Liver (tissue), 9 donors: Measurements from ENCODE around the gene CDHR5. TPM values are rescaled to one million over a fixed set of nuclear protein-coding genes. Genes with fewer than 3 reads are reported as not detected.

ENCODE experiments used
- DNase-seq: peaks from one replicate; pipeline ENCODE4 v3.0.0-alpha.2; 2017; ENCODE audit warnings: low spot score
- H3K27ac ChIP-seq, 2 donors: one replicate each; pipeline ENCODE4 v1.7.0; 2013; ENCODE audit warnings: inconsistent platforms in 2 of 2, low read length in 2 of 2, control low read depth in 1 of 2, low read depth in 1 of 2, mild to moderate bottlenecking in 1 of 2
- H3K27me3 ChIP-seq, 4 donors: one replicate each; pipeline versions ENCODE4 v1.6.1 to v1.7.0; 2013; ENCODE audit warnings: low read length in 3 of 4, inconsistent platforms in 1 of 4, mild to moderate bottlenecking in 1 of 4, moderate library complexity in 1 of 4; ENCODE audit not compliant: control insufficient read depth in 4 of 4, insufficient read depth in 4 of 4
- H3K36me3 ChIP-seq, 4 donors: one replicate each; pipeline versions ENCODE4 v1.6.1 to v1.7.0; 2013; ENCODE audit warnings: low read length in 3 of 4, mild to moderate bottlenecking in 3 of 4, low read depth in 1 of 4, moderate library complexity in 1 of 4; ENCODE audit not compliant: control insufficient read depth in 4 of 4, insufficient read depth in 3 of 4
- H3K4me1 ChIP-seq, 4 donors: one replicate each; pipeline versions ENCODE4 v1.6.1 to v1.7.0; 2013; ENCODE audit warnings: low read length in 3 of 4, mild to moderate bottlenecking in 3 of 4, moderate library complexity in 1 of 4; ENCODE audit not compliant: control insufficient read depth in 4 of 4, insufficient read depth in 4 of 4
- H3K4me3 ChIP-seq, 3 donors: one replicate each; pipeline versions ENCODE4 v1.6.1 to v1.7.0; 2013; ENCODE audit warnings: low read length in 3 of 3, control low read depth in 1 of 3, low read depth in 1 of 3, mild to moderate bottlenecking in 1 of 3
- H3K9ac ChIP-seq, 2 donors: one replicate each; pipeline ENCODE4 v1.7.0; 2013; ENCODE audit warnings: low read length in 2 of 2, mild to moderate bottlenecking in 2 of 2, moderate library complexity in 2 of 2, control low read depth in 1 of 2, low read depth in 1 of 2
- H3K9me3 ChIP-seq, 4 donors: one replicate each; pipeline versions ENCODE4 v1.6.1 to v1.7.0; 2013; ENCODE audit warnings: low read length in 3 of 4; ENCODE audit not compliant: control insufficient read depth in 4 of 4
- ATF3 ChIP-seq: IDR thresholded peaks from 2 replicates; pipeline ENCODE4 v1.6.1; 2016; ENCODE audit warnings: antibody characterized with exemption
- CTCF ChIP-seq: fragments of 150-350 bp; IDR thresholded peaks from 2 replicates; pipeline ENCODE4 v1.5.1; 2017; ENCODE audit warnings: improper control_type of control experiment, low read depth, low read length; ENCODE audit not compliant: missing input control
- EGR1 ChIP-seq, 2 donors: IDR thresholded peaks; 2 replicates each; pipeline ENCODE4 v1.6.1; 2016 to 2018; ENCODE audit warnings: antibody characterized with exemption in 2 of 2, low read depth in 2 of 2
- FOXA1 ChIP-seq: IDR thresholded peaks from 2 replicates; pipeline ENCODE4 v1.6.1; 2016; ENCODE audit warnings: antibody characterized with exemption
- FOXA2 ChIP-seq: IDR thresholded peaks from 2 replicates; pipeline ENCODE4 v1.6.1; 2016; ENCODE audit warnings: antibody characterized with exemption
- GABPA ChIP-seq, 2 donors: IDR thresholded peaks in 1 of 2; conservative IDR thresholded peaks in 1 of 2; 2 replicates each; pipeline ENCODE4 v1.6.1; 2016; ENCODE audit warnings: antibody characterized with exemption in 2 of 2, mild to moderate bottlenecking in 1 of 2, moderate library complexity in 1 of 2
- HNF4A ChIP-seq, 2 donors: conservative IDR thresholded peaks; 2 replicates each; pipeline ENCODE4 v1.6.1; 2016; ENCODE audit warnings: antibody characterized with exemption in 2 of 2, mild to moderate bottlenecking in 2 of 2
- HNF4G ChIP-seq: IDR thresholded peaks from 2 replicates; pipeline ENCODE4 v1.6.1; 2016; ENCODE audit warnings: antibody characterized with exemption
- JUND ChIP-seq, 2 donors: IDR thresholded peaks; 2 replicates each; pipeline ENCODE4 v1.6.1; 2016; ENCODE audit warnings: antibody characterized with exemption in 2 of 2
- MAX ChIP-seq: IDR thresholded peaks from 2 replicates; pipeline ENCODE4 v1.6.1; 2016; ENCODE audit warnings: antibody characterized with exemption
- NR2F2 ChIP-seq: IDR thresholded peaks from 2 replicates; pipeline ENCODE4 v1.6.1; 2016; ENCODE audit warnings: antibody characterized with exemption
- RAD21 ChIP-seq, 2 donors: IDR thresholded peaks; 2 replicates each; pipeline ENCODE4 v1.6.1; 2016; ENCODE audit warnings: antibody characterized with exemption in 2 of 2, mild to moderate bottlenecking in 2 of 2
- REST ChIP-seq: IDR thresholded peaks from 2 replicates; pipeline ENCODE4 v1.6.1; 2016; ENCODE audit warnings: antibody characterized with exemption, mild to moderate bottlenecking
- RXRA ChIP-seq, 2 donors: IDR thresholded peaks; 2 replicates each; pipeline ENCODE4 v1.6.1; 2017 to 2018; ENCODE audit warnings: antibody characterized with exemption in 2 of 2, mild to moderate bottlenecking in 1 of 2
- SP1 ChIP-seq: IDR thresholded peaks from 2 replicates; pipeline ENCODE4 v1.6.1; 2018; ENCODE audit warnings: antibody characterized with exemption, mild to moderate bottlenecking
- TAF1 ChIP-seq: conservative IDR thresholded peaks from 2 replicates; pipeline ENCODE4 v1.6.1; 2016; ENCODE audit warnings: antibody characterized with exemption, mild to moderate bottlenecking
- YY1 ChIP-seq: IDR thresholded peaks from 2 replicates; pipeline ENCODE4 v1.6.1; 2016; ENCODE audit warnings: antibody characterized with exemption, mild to moderate bottlenecking
- ZBTB33 ChIP-seq: IDR thresholded peaks from 2 replicates; pipeline ENCODE4 v1.6.1; 2016; ENCODE audit warnings: antibody characterized with exemption
- WGBS: extraction: QIAGEN DNeasy Blood & Tissue Kit; methylation state at CpG from one replicate; pipeline ENCODE4 v1.1.7; 2013; 5-methylcytosine and 5-hydroxymethylcytosine counted together
- polyA plus RNA-seq, 2 donors: library from polyadenylated mRNA; stranded (reverse) in 1 of 2; unstranded in 1 of 2; fragments of 200-250 nt in 1 of 2; fragments of >200 nt in 1 of 2; fragmentation: Nextera tagmentation in 1 of 2; extraction: Ambion mirVana in 1 of 2; gene quantifications; one replicate each; pipeline versions ENCODE4 v1.2.1 to v1.2.3, GENCODE V29; 2013 to 2015
- total RNA-seq, 2 donors: library from RNA; depleted of rRNA; stranded (reverse); fragments of >200 nt; gene quantifications; one replicate each; pipeline ENCODE4 v1.2.3, GENCODE V29; 2014
- donor health status: healthy.
- donor health status: healthy.
- donor health status: healthy.
- donor health status: healthy.
- donor health status: healthy.

Gene CDHR5
- total and polyA plus RNA-seq, 4 donors: 29.4 to 86.2 (median 57.2) TPM

GRCh38 chr11:673866-674265 lies 49.1 kb upstream of the CDHR5 start (continued):
- no peak for TF ChIP-seq ZBTB33
- TF ChIP-seq JUND (IDR thresholded peaks at IDR 0.05): no peak
- TF ChIP-seq HNF4G: no peak

- H3K36me3 ChIP-seq: peaks cover 0 to 13% (median 3%) of the 10 kb centered on the region in 4 donors
- H3K27ac ChIP-seq: no peak overlapping the region
Measured at GRCh38 chr11:665704-666281, 41.0 kb upstream of the CDHR5 start.

More at GRCh38 chr11:665704-666281, 41.0 kb upstream of the CDHR5 start:
- WGBS: 81% methylated on average over 11 of the region's 11 CpGs
- Histone ChIP-seq H3K9me3 (no peaks in the 10 kb centered on the region), H3K4me3 (no peak overlapping the region), H3K4me1 (peaks cover 0 to 11% (median 4%) of the 10 kb centered on the region in 4 donors), H3K27me3 (no peaks in the 10 kb centered on the region), H3K9ac (no peak overlapping the region)
- no peak for TF ChIP-seq HNF4A (conservative IDR thresholded peaks at IDR 0.05)
- no peak for TF ChIP-seq JUND (IDR thresholded peaks at IDR 0.05)
- TF ChIP-seq RXRA (IDR thresholded peaks at IDR 0.05): no peak
- no peak for TF ChIP-seq ATF3
- TF ChIP-seq REST: no peak
- no peak for TF ChIP-seq SP1
- TF ChIP-seq HNF4G: no peak
- TF ChIP-seq ZBTB33: no peak
- no peak for TF ChIP-seq RAD21 (IDR thresholded peaks at IDR 0.05)
- no peak for TF ChIP-seq FOXA1
- TF ChIP-seq NR2F2: no peak
- no peak for TF ChIP-seq YY1
- no peak for TF ChIP-seq GABPA (IDR thresholded peaks at IDR 0.05 in 1 of 2, conservative IDR thresholded peaks at IDR 0.05 in 1 of 2)
- TF ChIP-seq TAF1: no peak
- TF ChIP-seq EGR1 (IDR thresholded peaks at IDR 0.05; ENCODE audit: low read depth in 2 of 2): no peak
- no peak for TF ChIP-seq FOXA2
- no peak for TF ChIP-seq CTCF
- no peak for TF ChIP-seq MAX
- no peak for DNase-seq
